Kidney (tissue), 14 donors: Measurements from ENCODE around the gene MYO7A. TPM values are rescaled to one million over a fixed set of nuclear protein-coding genes. Genes with fewer than 3 reads are reported as not detected.
A peak's percentile ranks its signal among the peaks of the same experiment; 100 is the strongest.

Source experiments
- DNase-seq, 5 donors: peaks; one replicate each; pipeline ENCODE4 v3.0.0-alpha.2; 2013 to 2020
- FAIRE-seq: peaks from 2 replicates; lab custom pipeline; 2012; peaks lifted over from hg19 to GRCh38; lab: Jason Lieb, UNC
- H3K27ac ChIP-seq, 2 donors: one replicate each; pipeline ENCODE4 v1.7.0; 2013; ENCODE audit warnings: low read depth in 2 of 2, low read length in 2 of 2, inconsistent platforms in 1 of 2
- H3K27me3 ChIP-seq: one replicate; pipeline ENCODE4 v1.7.1; 2013; ENCODE audit warnings: low read length, inconsistent platforms; ENCODE audit not compliant: control insufficient read depth, insufficient read depth
- H3K36me3 ChIP-seq, 3 donors: one replicate each; pipeline versions ENCODE4 v1.7.0 to v1.7.1; 2013; ENCODE audit warnings: low read length in 3 of 3, control low read depth in 1 of 3, inconsistent platforms in 1 of 3; ENCODE audit not compliant: insufficient read depth in 3 of 3, control insufficient read depth in 2 of 3
- H3K4me1 ChIP-seq, 3 donors: one replicate each; pipeline versions ENCODE4 v1.7.0 to v1.7.1; 2013; ENCODE audit warnings: low read length in 3 of 3, inconsistent platforms in 1 of 3, low read depth in 1 of 3; ENCODE audit not compliant: control insufficient read depth in 2 of 3, insufficient read depth in 2 of 3
- H3K4me3 ChIP-seq, 3 donors: one replicate each; pipeline versions ENCODE4 v1.7.0 to v1.8.1; 2013; ENCODE audit warnings: low read length in 3 of 3, control low read depth in 1 of 3, inconsistent platforms in 1 of 3
- H3K9ac ChIP-seq, 3 donors: one replicate each; pipeline versions ENCODE4 v1.7.0 to v1.7.1; 2013; ENCODE audit warnings: low read length in 3 of 3, control low read depth in 1 of 3, inconsistent platforms in 1 of 3
- H3K9me3 ChIP-seq, 3 donors: one replicate each; pipeline versions ENCODE4 v1.7.0 to v1.7.1; 2013; ENCODE audit warnings: low read length in 3 of 3, control low read depth in 1 of 3, inconsistent platforms in 1 of 3; ENCODE audit not compliant: control insufficient read depth in 2 of 3, insufficient read depth in 1 of 3
- CTCF ChIP-seq: IDR thresholded peaks from 3 replicates; pipeline ENCODE4 v1.5.1; 2012; ENCODE audit warnings: mild to moderate bottlenecking, moderate library complexity, borderline replicate concordance; ENCODE audit not compliant: insufficient read depth; ENCODE audit errors: extremely low read depth
- intact Hi-C: fragments of 100-400 bp; cut with DNase I; formaldehyde crosslinking; loops from one replicate; pipeline ENCODE4 v1.11.1; 2022
- polyA plus RNA-seq: library from polyadenylated mRNA; stranded (reverse); fragments of 350-450 nt; fragmentation: Illumina TruSeq; extraction: RNeasy Lipid Tissue Mini Kit (QIAGEN cat#74804); gene quantifications from one replicate; pipeline ENCODE4 v1.2.3, GENCODE V29; 2014; ENCODE audit warnings: low read depth, low replicate concordance; ENCODE audit not compliant: insufficient read depth
- total RNA-seq: library from RNA; stranded (reverse); fragmentation: NEBNext Ultra II Directional; extraction: Animal tissue kit (Norgen Biotek cat#: 25700); gene quantifications from one replicate; pipeline ENCODE4 v1.2.1, GENCODE V29; 2021
- donor health status: control.
- donor health status: control.
- donor health status: control.
- donor health status: control.
- donor health status: control.
- donor health status: DM: yes; HTN: yes; CAD: no.
- donor health status: Normal renal cell carcinoma (clear cell type).

Gene MYO7A
- total and polyA plus RNA-seq, 2 donors from 2014 or later: 6.1 to 10.7 TPM

GRCh38 chr11:77083566-77084245, 44.3 kb upstream of the MYO7A start:
- TF ChIP-seq CTCF: no peak
- no peak overlapping the region for H3K4me3 ChIP-seq
- no peaks in the 10 kb centered on the region for H3K9me3 ChIP-seq
- H3K27me3 ChIP-seq: no peaks in the 10 kb centered on the region
- no peaks in the 10 kb centered on the region for H3K36me3 ChIP-seq
- H3K27ac ChIP-seq: no peak overlapping the region
- DNase-seq: peak in 1 of 5 donors; percentile 46
- H3K4me1 ChIP-seq: peaks cover 0 to 30% (median 22%) of the 10 kb centered on the region in 3 donors
- H3K9ac ChIP-seq: no peak overlapping the region
- intact Hi-C loops: no loop called here
- FAIRE-seq: no peak

GRCh38 chr11:77084581-77085191, 43.4 kb upstream of the MYO7A start:
- FAIRE-seq (no peak), DNase-seq (peak in 2 of 5 donors; percentile 27 to 68)
- no peak overlapping the region for H3K4me3 ChIP-seq
- no peaks in the 10 kb centered on the region for H3K36me3 ChIP-seq
- intact Hi-C loops: loop anchor here (5.0 kb wide), 1 partner anchor 32 kb away; no protein-coding TSS in a partner anchor
- peaks cover 0 to 30% (median 22%) of the 10 kb centered on the region in 3 donors for H3K4me1 ChIP-seq
- TF ChIP-seq CTCF: no peak
- H3K27ac ChIP-seq: no peak overlapping the region
- H3K9ac ChIP-seq: no peak overlapping the region
- no peaks in the 10 kb centered on the region for H3K27me3 ChIP-seq
- H3K9me3 ChIP-seq: no peaks in the 10 kb centered on the region

- Histone ChIP-seq H3K4me3 (no peak overlapping the region), H3K27me3 (no peaks in the 10 kb centered on the region), H3K9ac (no peak overlapping the region), H3K27ac (no peak overlapping the region), H3K9me3 (no peaks in the 10 kb centered on the region), H3K4me1 (peaks cover 0 to 30% (median 24%) of the 10 kb centered on the region in 3 donors), H3K36me3 (no peaks in the 10 kb centered on the region)
- peak in 1 of 5 donors; percentile 32 for DNase-seq
- FAIRE-seq: no peak
- no peak for TF ChIP-seq CTCF
- intact Hi-C loops: loop anchor here (5.0 kb wide), 1 partner anchor 33 kb away; no protein-coding TSS in a partner anchor
These were observed 42.4 kb upstream of the MYO7A start for GRCh38 chr11:77085652-77086051.
